Heart right ventricle (tissue), 16 donors: Measurements from ENCODE around the gene CREBL2. TPM values are rescaled to one million over a fixed set of nuclear protein-coding genes. Genes with fewer than 3 reads are reported as not detected.

ENCODE experiments used
- ATAC-seq, 8 donors: fragments of 200-7000 bp; cut with Tn5 transposase; one replicate each; pipeline ENCODE4 v1.9.1; 2020; ENCODE audit warnings: mild to moderate bottlenecking in 8 of 8, moderate library complexity in 8 of 8, moderate number of reproducible peaks in 1 of 8
- DNase-seq, 2 donors: peaks; one replicate each; pipeline ENCODE4 v3.0.0-alpha.2; 2020
- H3K27ac ChIP-seq, 10 donors: fragments of 200-600 bp; sonication (generic) in 2 of 10; one replicate each; pipeline versions ENCODE4 v1.5.0 to v1.8.0; 2020 to 2022; ENCODE audit warnings: mild to moderate bottlenecking in 3 of 10
- H3K27me3 ChIP-seq, 7 donors: fragments of 200-600 bp; one replicate each; pipeline ENCODE4 v1.8.0; 2021 to 2022; ENCODE audit warnings: mild to moderate bottlenecking in 2 of 7
- H3K36me3 ChIP-seq, 9 donors: fragments of 200-600 bp; sonication (generic) in 1 of 9; one replicate each; pipeline versions ENCODE4 v1.5.0 to v1.8.0; 2020 to 2022; ENCODE audit warnings: mild to moderate bottlenecking in 2 of 9
- H3K4me1 ChIP-seq, 9 donors: fragments of 200-600 bp; sonication (generic) in 1 of 9; one replicate each; pipeline versions ENCODE4 v1.5.0 to v1.8.0; 2020 to 2022; ENCODE audit warnings: mild to moderate bottlenecking in 4 of 9
- H3K4me3 ChIP-seq, 10 donors: fragments of 200-600 bp; sonication (generic) in 2 of 10; one replicate each; pipeline versions ENCODE4 v1.5.0 to v1.8.0; 2020 to 2022; ENCODE audit warnings: mild to moderate bottlenecking in 7 of 10, moderate library complexity in 2 of 10
- H3K9me3 ChIP-seq, 11 donors: fragments of 200-600 bp in 10 of 11; sonication (generic) in 2 of 11; one replicate each; pipeline versions ENCODE4 v1.5.0 to v1.8.0; 2013 to 2022; ENCODE audit warnings: mild to moderate bottlenecking in 2 of 11, control low read depth in 1 of 11, moderate library complexity in 1 of 11
- CTCF ChIP-seq, 9 donors: fragments of 200-600 bp; sonication (generic) in 2 of 9; IDR thresholded peaks; one replicate each; pipeline versions ENCODE4 v1.5.0 to v1.8.0; 2021 to 2022; ENCODE audit warnings: antibody characterized with exemption in 9 of 9, mild to moderate bottlenecking in 5 of 9, moderate library complexity in 1 of 9
- WGBS, 2 donors: extraction: QIAGEN DNeasy Blood & Tissue Kit; methylation state at CpG; one replicate each; pipeline ENCODE4 v1.1.7; 2013; ENCODE audit warnings: inconsistent platforms in 1 of 2; 5-methylcytosine and 5-hydroxymethylcytosine counted together
- intact Hi-C, 10 donors: fragments of 100-400 bp; cut with DNase I; formaldehyde crosslinking; loops; one replicate each; pipeline versions ENCODE4 v1.11.1 to v1.14.2; 2022
- polyA plus RNA-seq, 2 donors: library from polyadenylated mRNA; stranded (reverse); fragments of 200-250 nt; gene quantifications; one replicate each; pipeline ENCODE4 v1.2.3, GENCODE V29; 2013
- total RNA-seq, 10 donors: library from RNA; stranded (reverse); fragmentation: NEBNext Ultra II Directional in 3 of 10; extraction: Animal tissue kit (Norgen Biotek cat#: 25700) in 3 of 10; gene quantifications; one replicate each; pipeline versions ENCODE4 v1.2.1 to v1.2.4, GENCODE V29; 2021 to 2023
- donor health status: Arrhythmogenic right ventricular cardiomyopathy.
- donor health status: ischemic (EF 13 %, LVEDD 7.1; RV severe dilation, severe dysfunction).
- donor health status: healthy with polysubstance abuse.
- donor health status: DM: no; HTN: yes; CAD: no.
- donor health status: DM: no; HTN: no; CAD: no.
- donor health status: ischemic (EF 25% LVEDD 6.9; RV normal size, moderate dysfunction).
- donor health status: ischemic (EF 25% LVEDD 5.7; RV mildly dilated, moderate dysfunction).
- donor health status: healthy.
- donor health status: DM: yes; HTN: yes; CAD: no.
- donor health status: Ischemic cardiomyopathy.
- donor health status: ischemic (EF 35%, LVEDD 5.7; RV mildly dilated, moderate dysfunction).
- donor health status: nonischemic (EF 11% LVEDD 7.7; RV severe dilation, severe dysfunction).
- donor health status: DM: yes; HTN: yes; CAD: no.
- donor health status: PGD.
- donor health status: ischemic (EF 29% LVEDD 5.4; RV normal size, mild dysfunction).
- donor health status: nonischemic (EF 23%, LVEDD 6.1; RV moderate dilation, normal function).

The CREBL2 gene
- total and polyA plus RNA-seq, 12 donors = 9.3 to 26.4 (median 18.3) TPM

DNA sequence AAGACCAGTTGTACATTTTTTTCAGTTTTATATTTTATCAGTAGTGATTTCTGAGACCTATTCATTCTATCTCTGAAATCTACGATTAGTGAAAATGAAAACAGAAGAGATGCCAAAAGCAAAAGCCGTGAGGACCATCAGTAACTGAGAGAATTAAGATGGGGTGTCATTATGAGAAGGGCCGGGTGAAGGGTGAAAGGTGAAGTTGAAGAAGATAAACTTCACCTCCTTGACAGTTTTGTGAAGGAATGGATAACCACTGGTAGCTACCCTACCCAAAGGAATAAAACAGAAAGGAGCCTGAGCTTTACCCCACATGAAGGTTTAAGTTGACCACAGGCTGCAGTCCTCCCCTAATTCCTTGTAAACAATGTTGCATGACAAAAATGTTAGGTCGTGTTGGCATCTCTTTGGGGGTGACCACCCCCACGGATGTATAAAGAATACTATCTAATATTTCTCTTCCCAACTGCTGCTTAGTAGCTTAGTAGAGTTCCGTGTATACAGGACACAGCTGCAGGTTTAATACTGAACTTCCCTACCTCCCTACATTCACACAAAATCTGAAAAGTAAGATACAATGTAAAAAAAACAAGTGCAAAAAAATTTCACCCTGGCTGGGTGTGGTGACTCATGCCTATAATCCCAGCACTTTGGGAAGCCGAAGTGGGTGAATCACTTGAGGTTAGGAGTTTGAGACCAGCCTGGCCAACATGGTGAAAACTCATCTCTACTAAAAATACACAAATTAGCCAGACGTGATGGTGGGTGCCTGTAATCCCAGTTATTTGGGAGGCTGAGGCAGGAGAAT lies 60.4 kb downstream of the CREBL2 start:
- no peak overlapping the region for H3K4me3 ChIP-seq
- no peaks in the 10 kb centered on the region for H3K9me3 ChIP-seq
- H3K27ac ChIP-seq = no peak overlapping the region
- DNase-seq = no peak
- intact Hi-C loops = no loop called here
- H3K36me3 ChIP-seq = no peaks in the 10 kb centered on the region
- H3K27me3 ChIP-seq = no peaks in the 10 kb centered on the region
- ATAC-seq = no peak
- H3K4me1 ChIP-seq = no peaks in the 10 kb centered on the region
- 73 to 78% methylated on average over 8 of the region's 8 CpGs for WGBS, 2 donors
- TF ChIP-seq CTCF (IDR thresholded peaks at IDR 0.05) = no peak

DNA sequence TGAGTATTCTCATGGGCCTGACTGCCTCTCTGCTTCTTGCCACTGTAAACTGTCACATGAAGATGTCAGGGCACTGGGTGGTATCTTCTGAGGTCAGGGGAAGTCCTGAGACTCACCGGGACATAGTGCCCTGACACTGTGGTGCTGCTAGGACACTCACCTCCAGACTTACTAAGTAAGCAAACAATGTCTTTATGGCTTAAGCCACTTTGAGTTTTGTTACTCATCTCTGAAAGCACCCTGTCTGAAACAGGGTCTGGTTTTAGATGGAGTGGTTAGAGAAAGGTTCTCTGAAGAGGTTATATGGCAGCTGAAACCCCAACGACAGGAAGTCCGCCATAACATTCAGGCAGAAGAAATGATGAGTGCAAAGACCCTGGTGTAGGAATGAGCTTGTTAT lies 61.6 kb downstream of the CREBL2 start:
- TF ChIP-seq CTCF (IDR thresholded peaks at IDR 0.05) = no peak
- intact Hi-C loops = no loop called here
- Histone ChIP-seq H3K4me3 (no peak overlapping the region), H3K36me3 (no peaks in the 10 kb centered on the region), H3K27ac (no peak overlapping the region), H3K9me3 (no peaks in the 10 kb centered on the region), H3K27me3 (no peaks in the 10 kb centered on the region), H3K4me1 (no peaks in the 10 kb centered on the region)
- ATAC-seq (no peak), DNase-seq (no peak)
- 87 to 88% methylated on average over 3 of the region's 3 CpGs for WGBS, 2 donors

DNA sequence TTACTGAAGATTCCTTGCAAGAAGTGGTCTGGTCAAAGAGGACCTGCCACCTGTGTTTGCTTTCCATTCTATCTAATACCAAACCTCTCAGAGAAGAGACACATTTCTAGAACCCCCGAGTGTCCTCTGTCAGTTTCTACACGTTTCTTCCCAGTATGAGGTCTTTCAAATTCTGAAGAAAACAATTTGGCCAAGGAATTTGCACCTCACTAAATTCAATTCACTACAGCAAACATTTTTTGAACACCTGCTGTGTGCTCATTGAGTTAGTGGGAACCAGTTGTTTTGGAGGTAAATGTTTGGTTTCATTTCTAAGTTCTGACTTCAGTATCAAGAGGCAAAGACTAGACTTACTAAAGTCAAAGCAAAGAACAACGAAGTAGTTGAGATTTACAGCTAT lies 64.9 kb downstream of the CREBL2 start:
- intact Hi-C loops = no loop called here
- no peak for TF ChIP-seq CTCF (IDR thresholded peaks at IDR 0.05)

GRCh38 chr12:12681061-12681765 lies 69.5 kb downstream of the CREBL2 start:
- Histone ChIP-seq H3K27ac (no peak overlapping the region), H3K27me3 (no peaks in the 10 kb centered on the region), H3K4me1 (peaks cover 0 to 7% (median 0%) of the 10 kb centered on the region in 9 donors), H3K36me3 (no peaks in the 10 kb centered on the region), H3K4me3 (no peak overlapping the region), H3K9me3 (no peaks in the 10 kb centered on the region)
- intact Hi-C loops = no loop called here
- no peak for TF ChIP-seq CTCF (IDR thresholded peaks at IDR 0.05)
- ATAC-seq (no peak), DNase-seq (no peak)
- WGBS, 2 donors = 83 to 91% methylated on average over 5 of the region's 5 CpGs

More for the DNA sequence above, 64.9 kb downstream of the CREBL2 start:
- no peaks in the 10 kb centered on the region for H3K36me3 ChIP-seq
- 35 to 46% methylated on average over 3 of the region's 3 CpGs for WGBS, 2 donors
- H3K9me3 ChIP-seq = no peaks in the 10 kb centered on the region
- DNase-seq = no peak
- H3K27ac ChIP-seq = no peak overlapping the region
- H3K4me1 ChIP-seq = no peaks in the 10 kb centered on the region
- ATAC-seq = no peak
- H3K27me3 ChIP-seq = no peaks in the 10 kb centered on the region
- H3K4me3 ChIP-seq = no peak overlapping the region
